ENCODE results near the gene ABCC9. TPM values are rescaled to one million over a fixed set of nuclear protein-coding genes. Genes with fewer than 3 reads are reported as not detected.

Gene ABCC9
- total RNA-seq, 2 donors from 2014 or later, result 25.0 to 52.8 TPM

DNA sequence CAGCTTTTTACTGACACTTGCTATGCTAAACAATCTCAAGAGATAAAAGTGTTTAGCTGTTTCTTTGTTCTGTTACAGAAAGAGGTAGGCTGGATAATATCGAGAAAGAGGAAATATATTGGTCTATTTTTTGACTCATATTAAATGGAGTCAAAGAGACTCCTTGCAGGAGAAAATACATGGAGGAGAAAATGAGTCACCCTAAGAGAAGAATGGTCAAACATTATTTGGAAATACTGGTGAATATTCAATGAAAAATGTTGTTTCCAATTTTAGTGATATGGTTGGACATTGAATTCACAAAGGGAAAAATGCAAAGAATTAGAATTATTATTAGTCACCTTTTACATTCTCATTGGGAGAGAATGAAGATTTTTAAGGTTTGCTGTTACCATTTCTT lies 169.9 kb downstream of the ABCC9 start:
- TF ChIP-seq, protein P1, sequence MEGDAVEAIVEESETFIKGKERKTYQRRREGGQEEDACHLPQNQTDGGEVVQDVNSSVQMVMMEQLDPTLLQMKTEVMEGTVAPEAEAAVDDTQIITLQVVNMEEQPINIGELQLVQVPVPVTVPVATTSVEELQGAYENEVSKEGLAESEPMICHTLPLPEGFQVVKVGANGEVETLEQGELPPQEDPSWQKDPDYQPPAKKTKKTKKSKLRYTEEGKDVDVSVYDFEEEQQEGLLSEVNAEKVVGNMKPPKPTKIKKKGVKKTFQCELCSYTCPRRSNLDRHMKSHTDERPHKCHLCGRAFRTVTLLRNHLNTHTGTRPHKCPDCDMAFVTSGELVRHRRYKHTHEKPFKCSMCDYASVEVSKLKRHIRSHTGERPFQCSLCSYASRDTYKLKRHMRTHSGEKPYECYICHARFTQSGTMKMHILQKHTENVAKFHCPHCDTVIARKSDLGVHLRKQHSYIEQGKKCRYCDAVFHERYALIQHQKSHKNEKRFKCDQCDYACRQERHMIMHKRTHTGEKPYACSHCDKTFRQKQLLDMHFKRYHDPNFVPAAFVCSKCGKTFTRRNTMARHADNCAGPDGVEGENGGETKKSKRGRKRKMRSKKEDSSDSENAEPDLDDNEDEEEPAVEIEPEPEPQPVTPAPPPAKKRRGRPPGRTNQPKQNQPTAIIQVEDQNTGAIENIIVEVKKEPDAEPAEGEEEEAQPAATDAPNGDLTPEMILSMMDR (IDR thresholded peaks at IDR 0.05), result no peak
- Histone ChIP-seq H3K4me3 (peak overlapping the region in 1 of 2 donors; percentile 2), H3K9me3 (no peaks in the 10 kb centered on the region), H3K27me3 (no peaks in the 10 kb centered on the region), H3K36me3 (peaks cover under 1% of the 10 kb centered on the region), H3K4me1 (peaks cover 0 to 11% of the 10 kb centered on the region in 2 donors), H3K27ac (peak overlapping the region in 1 of 2 donors; percentile 91)
- no peak for DNase-seq (ENCODE audit: low spot score)

- no peaks in the 10 kb centered on the region for H3K9me3 ChIP-seq
- no peaks in the 10 kb centered on the region for H3K27me3 ChIP-seq
- DNase-seq (ENCODE audit: low spot score), result no peak
- H3K27ac ChIP-seq, result no peak overlapping the region
- peaks cover 10% of the 10 kb centered on the region for H3K36me3 ChIP-seq
- TF ChIP-seq, protein P1 (IDR thresholded peaks at IDR 0.05), result no peak
- no peak overlapping the region for H3K4me3 ChIP-seq
- peaks cover 0 to 4% of the 10 kb centered on the region in 2 donors for H3K4me1 ChIP-seq
Observed at GRCh38 chr12:21769307-21769706, 171.9 kb downstream of the ABCC9 start.

DNA sequence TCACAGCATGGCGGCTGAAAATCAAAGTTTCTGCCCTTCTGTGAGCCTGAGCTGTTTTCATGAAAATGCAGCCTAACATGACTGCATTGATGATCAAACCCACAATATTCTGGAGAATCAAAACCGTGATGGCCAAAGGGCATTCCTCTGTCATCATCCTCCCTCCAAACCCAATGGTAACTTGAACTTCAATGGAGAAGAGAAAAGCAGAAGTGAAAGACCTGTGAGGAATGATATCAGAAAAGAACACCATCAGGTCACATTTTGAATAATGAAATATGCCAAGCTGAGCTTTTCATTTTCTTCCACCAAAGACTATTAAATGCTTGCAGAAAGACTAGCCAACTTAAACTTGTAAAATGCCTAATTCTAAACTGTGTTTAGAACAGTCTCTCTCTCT lies 174.8 kb downstream of the ABCC9 start:
- no peak overlapping the region for H3K27ac ChIP-seq
- H3K27me3 ChIP-seq, result no peaks in the 10 kb centered on the region
- no peak overlapping the region for H3K4me3 ChIP-seq
- no peak for DNase-seq (ENCODE audit: low spot score)
- H3K36me3 ChIP-seq, result peaks cover 10% of the 10 kb centered on the region
- peaks cover 0 to 5% of the 10 kb centered on the region in 2 donors for H3K4me1 ChIP-seq
- TF ChIP-seq, protein P1 (IDR thresholded peaks at IDR 0.05), result no peak
- H3K9me3 ChIP-seq, result no peaks in the 10 kb centered on the region

DNA sequence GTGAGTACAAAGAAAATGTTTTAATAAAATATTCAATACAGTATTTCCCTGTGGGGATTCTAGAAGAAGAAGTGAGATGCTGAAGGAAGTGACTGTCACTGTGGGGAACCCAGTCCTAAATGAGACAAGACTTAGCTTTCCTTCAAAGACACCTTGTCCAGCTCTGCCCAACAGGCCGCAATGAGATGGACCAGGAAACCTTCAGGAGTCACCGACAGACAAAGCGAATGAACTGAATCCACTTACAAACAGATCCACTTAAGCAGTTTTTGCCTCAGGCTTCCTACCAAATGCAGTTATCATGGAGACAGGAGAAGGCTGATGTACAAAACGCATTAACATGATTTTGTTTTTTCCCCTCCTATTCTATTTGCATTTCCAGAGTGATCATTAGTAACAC lies 176.3 kb downstream of the ABCC9 start:
- no peaks in the 10 kb centered on the region for H3K9me3 ChIP-seq
- no peaks in the 10 kb centered on the region for H3K27me3 ChIP-seq
- peaks cover 0 to 5% of the 10 kb centered on the region in 2 donors for H3K4me1 ChIP-seq
- no peak overlapping the region for H3K4me3 ChIP-seq
- TF ChIP-seq, protein P1 (IDR thresholded peaks at IDR 0.05), result no peak
- peaks cover 10% of the 10 kb centered on the region for H3K36me3 ChIP-seq
- DNase-seq (ENCODE audit: low spot score), result no peak
- no peak overlapping the region for H3K27ac ChIP-seq

DNA sequence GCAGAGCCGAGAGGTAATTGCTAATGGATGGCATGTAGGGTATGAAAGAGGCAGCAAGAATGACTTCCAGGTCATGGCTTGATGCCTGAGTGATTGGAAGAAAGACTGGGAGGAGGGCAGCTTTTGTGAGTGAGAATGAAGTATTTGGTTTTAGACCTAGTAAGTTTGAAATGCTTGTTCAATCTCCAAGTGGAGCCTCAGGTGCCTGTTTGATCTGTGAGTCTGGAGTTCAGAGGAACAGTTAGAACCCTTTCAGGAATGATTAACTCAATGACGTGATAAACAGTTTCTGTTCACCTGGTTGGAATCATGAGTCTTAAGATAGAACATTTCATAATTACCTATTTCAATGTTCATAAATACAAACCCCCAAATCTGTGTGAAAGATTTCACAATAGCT lies 177.2 kb downstream of the ABCC9 start:
- no peak for DNase-seq (ENCODE audit: low spot score)
- Histone ChIP-seq H3K9me3 (no peaks in the 10 kb centered on the region), H3K27ac (no peak overlapping the region), H3K4me3 (no peak overlapping the region), H3K27me3 (no peaks in the 10 kb centered on the region), H3K36me3 (peaks cover 10% of the 10 kb centered on the region), H3K4me1 (peaks cover 0 to 5% of the 10 kb centered on the region in 2 donors)
- TF ChIP-seq, protein P1 (IDR thresholded peaks at IDR 0.05), result no peak

GRCh38 chr12:21763531-21763930 lies 177.7 kb downstream of the ABCC9 start:
- no peaks in the 10 kb centered on the region for H3K27me3 ChIP-seq
- no peak overlapping the region for H3K4me3 ChIP-seq
- no peak for DNase-seq (ENCODE audit: low spot score)
- H3K4me1 ChIP-seq, result peaks cover 0 to 5% of the 10 kb centered on the region in 2 donors
- H3K36me3 ChIP-seq, result peaks cover 10% of the 10 kb centered on the region
- TF ChIP-seq, protein P1 (IDR thresholded peaks at IDR 0.05), result no peak
- no peaks in the 10 kb centered on the region for H3K9me3 ChIP-seq
- no peak overlapping the region for H3K27ac ChIP-seq
